ENCODE results near the gene VPS54. TPM values are rescaled to one million over a fixed set of nuclear protein-coding genes. Genes with fewer than 3 reads are reported as not detected.

Gene VPS54
- polyA plus RNA-seq, 2 donors, result 9.1 to 11.1 TPM

DNA sequence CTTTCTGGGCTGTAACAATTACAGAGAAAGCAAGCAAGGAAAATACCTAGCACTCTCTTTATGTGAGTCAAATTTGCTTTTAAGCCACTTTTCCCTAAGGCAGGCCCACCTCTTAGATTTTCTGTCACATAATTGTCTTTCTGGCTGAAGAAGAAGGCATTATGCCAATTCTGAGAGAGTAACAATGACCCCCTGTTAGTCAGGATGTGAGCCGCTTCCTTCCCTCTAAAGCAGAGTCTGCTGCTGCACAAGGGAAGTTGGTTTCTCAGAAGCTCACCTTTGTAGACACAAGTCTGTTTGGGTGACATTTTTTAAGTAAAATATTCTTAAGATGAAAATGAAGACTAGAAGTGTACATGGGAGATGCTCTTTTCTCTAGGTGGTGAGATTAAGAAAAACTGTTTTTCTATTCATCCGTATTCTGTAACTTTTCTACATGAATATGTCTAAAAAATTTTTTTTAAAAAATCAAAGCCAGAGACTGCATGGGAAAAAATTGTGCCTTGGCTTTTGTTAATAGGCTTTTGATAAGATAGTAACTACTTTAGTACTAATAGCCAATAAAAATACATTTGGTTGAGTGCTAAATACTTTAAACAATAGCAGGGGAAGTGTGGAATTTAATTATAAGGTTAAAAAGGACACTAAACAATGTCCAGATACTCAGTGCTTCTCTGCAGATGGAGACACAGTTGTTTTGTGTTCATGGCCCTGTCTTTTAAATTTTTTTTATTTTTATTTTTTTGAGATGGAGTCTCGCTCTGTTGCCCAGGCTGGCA, 33.4 kb upstream of the VPS54 start:
- 80 to 88% methylated on average over 3 of the region's 3 CpGs for WGBS, 2 donors
- H3K4me3 ChIP-seq (ENCODE audit: low read depth in 1 of 2, low read length in 2 of 2), result no peak overlapping the region
- no peak overlapping the region for H3K27ac ChIP-seq (ENCODE audit: low read depth in 2 of 2, low read length in 1 of 2)
- H3K9me3 ChIP-seq (ENCODE audit: control insufficient read depth in 2 of 2, insufficient read depth in 1 of 2, low read depth in 1 of 2, low read length in 1 of 2), result no peaks in the 10 kb centered on the region
- H3K36me3 ChIP-seq (ENCODE audit: control insufficient read depth in 2 of 2, insufficient read depth in 2 of 2, low read length in 1 of 2), result no peaks in the 10 kb centered on the region
- no peaks in the 10 kb centered on the region for H3K27me3 ChIP-seq (ENCODE audit: control insufficient read depth in 1 of 2, insufficient read depth in 2 of 2, low read length in 2 of 2)
- H3K4me1 ChIP-seq (ENCODE audit: control insufficient read depth in 2 of 2, insufficient read depth in 2 of 2, low read length in 1 of 2), result no peaks in the 10 kb centered on the region

DNA sequence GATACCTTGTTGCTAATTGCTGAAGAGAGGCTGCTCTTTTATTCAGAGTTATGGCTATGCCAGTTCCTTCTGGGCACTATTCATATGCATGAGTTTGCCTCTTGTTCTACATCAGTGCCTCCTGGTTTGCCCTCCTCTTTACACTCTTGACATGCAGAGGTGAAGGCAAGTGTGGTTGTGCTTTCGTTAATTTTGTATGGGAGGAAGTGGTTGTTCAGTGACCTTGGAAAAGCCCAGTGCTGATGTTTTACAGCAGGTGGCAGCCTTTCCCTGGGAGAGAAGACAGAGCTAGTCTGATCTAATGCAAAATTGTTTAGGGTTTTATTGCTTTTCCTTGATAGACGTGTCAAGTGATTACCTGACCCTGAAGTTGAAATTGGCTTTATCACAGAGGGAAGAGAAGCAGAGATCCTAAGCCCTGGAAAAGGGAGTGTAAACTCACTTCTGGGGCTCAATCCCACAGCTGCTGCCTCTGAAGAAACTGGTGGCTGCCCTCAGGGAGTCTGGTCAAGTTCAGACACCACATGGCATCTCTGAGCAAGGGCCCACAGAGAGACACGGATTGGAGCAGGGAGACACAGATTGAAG, 30.5 kb upstream of the VPS54 start:
- H3K27ac ChIP-seq (ENCODE audit: low read depth in 2 of 2, low read length in 1 of 2), result no peak overlapping the region
- WGBS, 2 donors, result 3 to 4% methylated on average over 3 of the region's 3 CpGs

GRCh38 chr2:64045938-64046337, 26.7 kb upstream of the VPS54 start:
- Histone ChIP-seq H3K4me1 (ENCODE audit: control insufficient read depth in 2 of 2, insufficient read depth in 2 of 2, low read length in 1 of 2) (no peaks in the 10 kb centered on the region), H3K4me3 (ENCODE audit: low read depth in 1 of 2, low read length in 2 of 2) (no peak overlapping the region), H3K27me3 (ENCODE audit: control insufficient read depth in 1 of 2, insufficient read depth in 2 of 2, low read length in 2 of 2) (no peaks in the 10 kb centered on the region), H3K9me3 (ENCODE audit: control insufficient read depth in 2 of 2, insufficient read depth in 1 of 2, low read depth in 1 of 2, low read length in 1 of 2) (no peaks in the 10 kb centered on the region), H3K27ac (ENCODE audit: low read depth in 2 of 2, low read length in 1 of 2) (no peak overlapping the region), H3K36me3 (ENCODE audit: control insufficient read depth in 2 of 2, insufficient read depth in 2 of 2, low read length in 1 of 2) (no peaks in the 10 kb centered on the region)
- WGBS, 2 donors, result 93 to 96% methylated on average over 2 of the region's 2 CpGs

More for the DNA sequence above, 30.5 kb upstream of the VPS54 start:
- Histone ChIP-seq H3K4me3 (ENCODE audit: low read depth in 1 of 2, low read length in 2 of 2) (no peak overlapping the region), H3K4me1 (ENCODE audit: control insufficient read depth in 2 of 2, insufficient read depth in 2 of 2, low read length in 1 of 2) (no peaks in the 10 kb centered on the region), H3K9me3 (ENCODE audit: control insufficient read depth in 2 of 2, insufficient read depth in 1 of 2, low read depth in 1 of 2, low read length in 1 of 2) (no peaks in the 10 kb centered on the region), H3K27me3 (ENCODE audit: control insufficient read depth in 1 of 2, insufficient read depth in 2 of 2, low read length in 2 of 2) (no peaks in the 10 kb centered on the region), H3K36me3 (ENCODE audit: control insufficient read depth in 2 of 2, insufficient read depth in 2 of 2, low read length in 1 of 2) (no peaks in the 10 kb centered on the region)

GRCh38 chr2:64040161-64040560, 20.9 kb upstream of the VPS54 start:
- no peaks in the 10 kb centered on the region for H3K27me3 ChIP-seq (ENCODE audit: control insufficient read depth in 1 of 2, insufficient read depth in 2 of 2, low read length in 2 of 2)
- H3K9me3 ChIP-seq (ENCODE audit: control insufficient read depth in 2 of 2, insufficient read depth in 1 of 2, low read depth in 1 of 2, low read length in 1 of 2), result no peaks in the 10 kb centered on the region
- H3K36me3 ChIP-seq (ENCODE audit: control insufficient read depth in 2 of 2, insufficient read depth in 2 of 2, low read length in 1 of 2), result no peaks in the 10 kb centered on the region
- WGBS, 2 donors, result 57 to 68% methylated on average over 3 of the region's 3 CpGs
- no peak overlapping the region for H3K4me3 ChIP-seq (ENCODE audit: low read depth in 1 of 2, low read length in 2 of 2)
- H3K27ac ChIP-seq (ENCODE audit: low read depth in 2 of 2, low read length in 1 of 2), result no peak overlapping the region
- no peaks in the 10 kb centered on the region for H3K4me1 ChIP-seq (ENCODE audit: control insufficient read depth in 2 of 2, insufficient read depth in 2 of 2, low read length in 1 of 2)

- WGBS, 2 donors, result 66 to 69% methylated on average over 5 of the region's 5 CpGs
- no peaks in the 10 kb centered on the region for H3K36me3 ChIP-seq (ENCODE audit: control insufficient read depth in 2 of 2, insufficient read depth in 2 of 2, low read length in 1 of 2)
- no peak overlapping the region for H3K4me3 ChIP-seq (ENCODE audit: low read depth in 1 of 2, low read length in 2 of 2)
- H3K27me3 ChIP-seq (ENCODE audit: control insufficient read depth in 1 of 2, insufficient read depth in 2 of 2, low read length in 2 of 2), result no peaks in the 10 kb centered on the region
- no peaks in the 10 kb centered on the region for H3K9me3 ChIP-seq (ENCODE audit: control insufficient read depth in 2 of 2, insufficient read depth in 1 of 2, low read depth in 1 of 2, low read length in 1 of 2)
- no peak overlapping the region for H3K27ac ChIP-seq (ENCODE audit: low read depth in 2 of 2, low read length in 1 of 2)
- H3K4me1 ChIP-seq (ENCODE audit: control insufficient read depth in 2 of 2, insufficient read depth in 2 of 2, low read length in 1 of 2), result no peaks in the 10 kb centered on the region
Measured at GRCh38 chr2:64036034-64036705, 16.9 kb upstream of the VPS54 start.

GRCh38 chr2:64035072-64035942, 16.1 kb upstream of the VPS54 start:
- 68% methylated on average over 4 of the region's 4 CpGs for WGBS, 2 donors
- no peak overlapping the region for H3K4me3 ChIP-seq (ENCODE audit: low read depth in 1 of 2, low read length in 2 of 2)
- H3K4me1 ChIP-seq (ENCODE audit: control insufficient read depth in 2 of 2, insufficient read depth in 2 of 2, low read length in 1 of 2), result no peaks in the 10 kb centered on the region

GRCh38 chr2:64029116-64029665, 10.0 kb upstream of the VPS54 start:
- H3K27ac ChIP-seq (ENCODE audit: low read depth in 2 of 2, low read length in 1 of 2), result no peak overlapping the region
- no peaks in the 10 kb centered on the region for H3K36me3 ChIP-seq (ENCODE audit: control insufficient read depth in 2 of 2, insufficient read depth in 2 of 2, low read length in 1 of 2)
- no peaks in the 10 kb centered on the region for H3K9me3 ChIP-seq (ENCODE audit: control insufficient read depth in 2 of 2, insufficient read depth in 1 of 2, low read depth in 1 of 2, low read length in 1 of 2)
- H3K27me3 ChIP-seq (ENCODE audit: control insufficient read depth in 1 of 2, insufficient read depth in 2 of 2, low read length in 2 of 2), result no peaks in the 10 kb centered on the region
- 83 to 88% methylated on average over 2 of the region's 2 CpGs for WGBS, 2 donors
- H3K4me1 ChIP-seq (ENCODE audit: control insufficient read depth in 2 of 2, insufficient read depth in 2 of 2, low read length in 1 of 2), result no peaks in the 10 kb centered on the region
- H3K4me3 ChIP-seq (ENCODE audit: low read depth in 1 of 2, low read length in 2 of 2), result no peak overlapping the region

More at GRCh38 chr2:64035072-64035942, 16.1 kb upstream of the VPS54 start:
- H3K9me3 ChIP-seq (ENCODE audit: control insufficient read depth in 2 of 2, insufficient read depth in 1 of 2, low read depth in 1 of 2, low read length in 1 of 2), result no peaks in the 10 kb centered on the region
- no peak overlapping the region for H3K27ac ChIP-seq (ENCODE audit: low read depth in 2 of 2, low read length in 1 of 2)
- no peaks in the 10 kb centered on the region for H3K27me3 ChIP-seq (ENCODE audit: control insufficient read depth in 1 of 2, insufficient read depth in 2 of 2, low read length in 2 of 2)
- H3K36me3 ChIP-seq (ENCODE audit: control insufficient read depth in 2 of 2, insufficient read depth in 2 of 2, low read length in 1 of 2), result no peaks in the 10 kb centered on the region

DNA sequence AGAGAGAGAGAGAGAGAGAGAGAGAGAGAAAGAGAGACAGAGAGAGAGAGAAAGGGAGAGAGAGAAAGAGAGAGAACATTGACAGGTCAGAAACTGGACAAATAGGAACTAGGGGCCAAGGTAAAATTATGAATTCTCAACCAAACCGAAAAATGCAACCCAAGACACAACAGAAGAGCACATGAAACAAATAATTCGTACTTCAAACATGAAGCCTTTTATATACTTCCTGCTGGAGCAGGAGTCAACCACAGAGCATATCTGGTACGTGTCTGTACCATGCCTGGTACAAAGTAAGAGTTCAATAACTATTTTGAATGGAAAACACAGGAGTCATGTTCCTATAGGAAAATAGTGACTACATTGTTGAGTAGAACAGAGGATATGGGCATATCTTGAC, 6.5 kb upstream of the VPS54 start:
- no peaks in the 10 kb centered on the region for H3K4me1 ChIP-seq (ENCODE audit: control insufficient read depth in 2 of 2, insufficient read depth in 2 of 2, low read length in 1 of 2)
- WGBS, 2 donors, result 83 to 85% methylated on average over 3 of the region's 3 CpGs
- no peak overlapping the region for H3K4me3 ChIP-seq (ENCODE audit: low read depth in 1 of 2, low read length in 2 of 2)
- no peaks in the 10 kb centered on the region for H3K27me3 ChIP-seq (ENCODE audit: control insufficient read depth in 1 of 2, insufficient read depth in 2 of 2, low read length in 2 of 2)
- no peak overlapping the region for H3K27ac ChIP-seq (ENCODE audit: low read depth in 2 of 2, low read length in 1 of 2)
- H3K36me3 ChIP-seq (ENCODE audit: control insufficient read depth in 2 of 2, insufficient read depth in 2 of 2, low read length in 1 of 2), result no peaks in the 10 kb centered on the region
- no peaks in the 10 kb centered on the region for H3K9me3 ChIP-seq (ENCODE audit: control insufficient read depth in 2 of 2, insufficient read depth in 1 of 2, low read depth in 1 of 2, low read length in 1 of 2)
